HEK293 (cell line): ENCODE data around the gene LRP8.

Experiments used
- FEZF1 ChIP-seq: fragments of 450-650 bp; formaldehyde crosslinking; IDR thresholded peaks from 2 replicates; pipeline ENCODE4 v1.5.1; 2016; ENCODE audit warnings: missing biosample characterization, missing genetic modification characterization
- IKZF3 ChIP-seq: fragments of 450-650 bp; IDR thresholded peaks from 2 replicates; pipeline ENCODE4 v1.5.0; 2018; ENCODE audit warnings: missing biosample characterization, mild to moderate bottlenecking, missing genetic modification characterization, moderate library complexity
- KLF1 ChIP-seq: fragments of 450-650 bp; formaldehyde crosslinking; IDR thresholded peaks from 2 replicates; pipeline ENCODE4 v1.5.1; 2016; ENCODE audit warnings: missing biosample characterization, missing genetic modification characterization
- KLF16 ChIP-seq: fragments of 450-650 bp; formaldehyde crosslinking; IDR thresholded peaks from 2 replicates; pipeline ENCODE4 v1.5.1; 2017; ENCODE audit warnings: missing biosample characterization, missing genetic modification characterization
- KLF9 ChIP-seq: fragments of 450-650 bp; formaldehyde crosslinking; IDR thresholded peaks from 2 replicates; pipeline ENCODE4 v1.5.1; 2016; ENCODE audit warnings: missing biosample characterization, missing genetic modification characterization, low read depth
- OSR2 ChIP-seq: fragments of 450-650 bp; formaldehyde crosslinking; IDR thresholded peaks from 2 replicates; pipeline ENCODE4 v1.5.1; 2016; ENCODE audit warnings: missing biosample characterization, missing genetic modification characterization
- SALL2 ChIP-seq: fragments of 450-650 bp; formaldehyde crosslinking; IDR thresholded peaks from 2 replicates; pipeline ENCODE4 v1.5.0; 2017; ENCODE audit warnings: missing biosample characterization, mild to moderate bottlenecking, missing genetic modification characterization, borderline replicate concordance
- TCF7L2 ChIP-seq: IDR thresholded peaks from 2 replicates; pipeline ENCODE4 v1.6.1; 2011; ENCODE audit warnings: low read depth, mild to moderate bottlenecking, inconsistent platforms, low read length, moderate library complexity, borderline replicate concordance
- ZBTB8A ChIP-seq: fragments of 450-650 bp; formaldehyde crosslinking; IDR thresholded peaks from 2 replicates; pipeline ENCODE4 v1.5.1; 2016; ENCODE audit warnings: missing biosample characterization, missing genetic modification characterization
- ZEB2 ChIP-seq: fragments of 450-650 bp; formaldehyde crosslinking; IDR thresholded peaks from 2 replicates; pipeline ENCODE4 v1.5.1; 2016; ENCODE audit warnings: missing biosample characterization, missing genetic modification characterization
- ZFP69B ChIP-seq: fragments of 450-650 bp; formaldehyde crosslinking; IDR thresholded peaks from 2 replicates; pipeline ENCODE4 v1.5.1; 2016; ENCODE audit warnings: missing biosample characterization, missing genetic modification characterization
- ZNF10 ChIP-seq: fragments of 450-650 bp; formaldehyde crosslinking; IDR thresholded peaks from 2 replicates; pipeline ENCODE4 v1.5.1; 2017; ENCODE audit warnings: missing biosample characterization, missing genetic modification characterization
- ZNF16 ChIP-seq: fragments of 450-650 bp; formaldehyde crosslinking; IDR thresholded peaks from 2 replicates; pipeline ENCODE4 v1.5.1; 2016; ENCODE audit warnings: low read depth, missing biosample characterization, missing genetic modification characterization
- ZNF169 ChIP-seq: fragments of 450-650 bp; formaldehyde crosslinking; IDR thresholded peaks from 2 replicates; pipeline ENCODE4 v1.5.1; 2016; ENCODE audit warnings: missing biosample characterization, missing genetic modification characterization
- ZNF292 ChIP-seq: fragments of 450-650 bp; formaldehyde crosslinking; IDR thresholded peaks from 2 replicates; pipeline ENCODE4 v1.5.1; 2016; ENCODE audit warnings: low read depth, missing biosample characterization, missing genetic modification characterization, borderline replicate concordance
- ZNF362 ChIP-seq: fragments of 450-650 bp; formaldehyde crosslinking; IDR thresholded peaks from 2 replicates; pipeline ENCODE4 v1.5.1; 2016; ENCODE audit warnings: missing biosample characterization, missing genetic modification characterization
- ZNF398 ChIP-seq: fragments of 450-650 bp; formaldehyde crosslinking; IDR thresholded peaks from 2 replicates; pipeline ENCODE4 v1.5.1; 2017; ENCODE audit warnings: missing biosample characterization, missing genetic modification characterization
- ZNF501 ChIP-seq: fragments of 450-650 bp; formaldehyde crosslinking; IDR thresholded peaks from 2 replicates; pipeline ENCODE4 v1.5.1; 2016; ENCODE audit warnings: missing biosample characterization, missing genetic modification characterization
- ZNF660 ChIP-seq: fragments of 450-650 bp; IDR thresholded peaks from 2 replicates; pipeline ENCODE4 v1.5.1; 2018; ENCODE audit warnings: missing biosample characterization, mild to moderate bottlenecking, missing genetic modification characterization
- ZNF704 ChIP-seq: fragments of 450-650 bp; formaldehyde crosslinking; IDR thresholded peaks from 2 replicates; pipeline ENCODE4 v1.5.1; 2016; ENCODE audit warnings: missing biosample characterization, missing genetic modification characterization
- ZNF747 ChIP-seq: fragments of 450-650 bp; formaldehyde crosslinking; IDR thresholded peaks from 2 replicates; pipeline ENCODE4 v1.5.1; 2016; ENCODE audit warnings: missing biosample characterization, missing genetic modification characterization
- ZSCAN30 ChIP-seq: fragments of 450-650 bp; IDR thresholded peaks from 2 replicates; pipeline ENCODE4 v1.5.1; 2018; ENCODE audit warnings: missing biosample characterization, mild to moderate bottlenecking, missing genetic modification characterization, moderate library complexity
- TF ChIP-seq, protein P1 (sequence below): fragments of 450-650 bp; formaldehyde crosslinking; IDR thresholded peaks from 2 replicates; pipeline ENCODE4 v1.5.1; 2016; ENCODE audit warnings: missing biosample characterization, missing genetic modification characterization, low read depth
- TF ChIP-seq, protein P2 (sequence below): fragments of 450-650 bp; formaldehyde crosslinking; conservative IDR thresholded peaks from 2 replicates; pipeline ENCODE4 v1.5.1; 2016; ENCODE audit warnings: low read depth, missing biosample characterization, missing genetic modification characterization
- TF ChIP-seq, protein P3 (sequence below): fragments of 450-650 bp; formaldehyde crosslinking; IDR thresholded peaks from 2 replicates; pipeline ENCODE4 v1.5.1; 2016; ENCODE audit warnings: missing biosample characterization, missing genetic modification characterization
- TF ChIP-seq, protein P4 (sequence below): fragments of 450-650 bp; IDR thresholded peaks from 2 replicates; pipeline ENCODE4 v1.5.1; 2018; ENCODE audit warnings: missing biosample characterization, missing genetic modification characterization

The LRP8 gene

DNA sequence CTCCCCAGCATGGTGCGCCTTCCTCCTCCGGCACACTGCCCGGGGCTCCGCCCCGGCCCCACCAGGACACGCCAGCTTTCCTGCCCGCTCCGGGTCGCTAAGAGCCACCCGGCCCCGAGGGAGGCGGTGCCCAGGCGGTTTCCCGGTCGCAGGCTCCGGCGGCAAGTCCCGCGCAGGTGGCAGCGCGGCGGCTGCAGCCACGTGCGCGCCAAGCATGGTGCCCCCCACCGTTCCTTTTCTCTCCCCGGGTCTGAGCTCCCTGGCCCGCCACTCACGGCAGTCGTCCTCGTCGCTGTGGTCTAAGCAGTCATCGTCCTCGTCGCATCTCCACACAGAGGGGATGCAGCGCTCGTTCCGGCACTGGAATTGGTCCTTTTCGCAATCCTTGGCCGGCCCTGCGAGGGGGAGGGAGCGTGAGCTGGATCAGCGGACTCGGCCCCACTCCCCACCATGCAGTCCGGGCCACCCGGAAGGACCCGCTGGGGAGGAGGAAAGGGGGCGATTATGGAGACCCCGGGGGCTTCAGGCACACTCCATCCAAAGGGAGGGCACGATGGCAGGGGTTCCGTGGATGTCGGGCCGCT, 1.2 kb downstream of the LRP8 start (continued):
- TF ChIP-seq KLF9 (no peak), ZSCAN30 (tag by site-specific recombination) (0 out of 2 replicates have a peak, but pooled peaks have one; percentile 36), TCF7L2 (no peak), FEZF1 (tag by site-specific recombination) (no peak; the same call in 1 of the 2 replicates), ZEB2 (tag by site-specific recombination) (no peak), ZFP69B (tag by site-specific recombination) (peak; percentile 88), IKZF3 (tag by site-specific recombination) (0 out of 2 replicates have a peak, but pooled peaks have one; percentile 7), ZNF10 (no peak), ZNF362 (tag by site-specific recombination) (no peak), ZNF292 (tag by site-specific recombination) (no peak), ZNF169 (tag by site-specific recombination) (no peak), OSR2 (tag by site-specific recombination) (no peak), KLF1 (no peak), KLF16 (tag by site-specific recombination) (no peak; the same call in none of the 2 replicates), SALL2 (no peak), ZNF398 (tag by site-specific recombination) (peak; percentile 43; the same call in 1 of the 2 replicates), ZNF660 (tag by site-specific recombination) (no peak), ZBTB8A (tag by site-specific recombination) (no peak), ZNF501 (tag by site-specific recombination) (peak; percentile 65), ZNF704 (tag by site-specific recombination) (no peak), ZNF16 (tag by site-specific recombination) (no peak), ZNF747 (tag by site-specific recombination) (no peak)
- TF ChIP-seq, protein P1, sequence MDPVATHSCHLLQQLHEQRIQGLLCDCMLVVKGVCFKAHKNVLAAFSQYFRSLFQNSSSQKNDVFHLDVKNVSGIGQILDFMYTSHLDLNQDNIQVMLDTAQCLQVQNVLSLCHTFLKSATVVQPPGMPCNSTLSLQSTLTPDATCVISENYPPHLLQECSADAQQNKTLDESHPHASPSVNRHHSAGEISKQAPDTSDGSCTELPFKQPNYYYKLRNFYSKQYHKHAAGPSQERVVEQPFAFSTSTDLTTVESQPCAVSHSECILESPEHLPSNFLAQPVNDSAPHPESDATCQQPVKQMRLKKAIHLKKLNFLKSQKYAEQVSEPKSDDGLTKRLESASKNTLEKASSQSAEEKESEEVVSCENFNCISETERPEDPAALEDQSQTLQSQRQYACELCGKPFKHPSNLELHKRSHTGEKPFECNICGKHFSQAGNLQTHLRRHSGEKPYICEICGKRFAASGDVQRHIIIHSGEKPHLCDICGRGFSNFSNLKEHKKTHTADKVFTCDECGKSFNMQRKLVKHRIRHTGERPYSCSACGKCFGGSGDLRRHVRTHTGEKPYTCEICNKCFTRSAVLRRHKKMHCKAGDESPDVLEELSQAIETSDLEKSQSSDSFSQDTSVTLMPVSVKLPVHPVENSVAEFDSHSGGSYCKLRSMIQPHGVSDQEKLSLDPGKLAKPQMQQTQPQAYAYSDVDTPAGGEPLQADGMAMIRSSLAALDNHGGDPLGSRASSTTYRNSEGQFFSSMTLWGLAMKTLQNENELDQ (tag by site-specific recombination): no peak
- TF ChIP-seq, protein P2, sequence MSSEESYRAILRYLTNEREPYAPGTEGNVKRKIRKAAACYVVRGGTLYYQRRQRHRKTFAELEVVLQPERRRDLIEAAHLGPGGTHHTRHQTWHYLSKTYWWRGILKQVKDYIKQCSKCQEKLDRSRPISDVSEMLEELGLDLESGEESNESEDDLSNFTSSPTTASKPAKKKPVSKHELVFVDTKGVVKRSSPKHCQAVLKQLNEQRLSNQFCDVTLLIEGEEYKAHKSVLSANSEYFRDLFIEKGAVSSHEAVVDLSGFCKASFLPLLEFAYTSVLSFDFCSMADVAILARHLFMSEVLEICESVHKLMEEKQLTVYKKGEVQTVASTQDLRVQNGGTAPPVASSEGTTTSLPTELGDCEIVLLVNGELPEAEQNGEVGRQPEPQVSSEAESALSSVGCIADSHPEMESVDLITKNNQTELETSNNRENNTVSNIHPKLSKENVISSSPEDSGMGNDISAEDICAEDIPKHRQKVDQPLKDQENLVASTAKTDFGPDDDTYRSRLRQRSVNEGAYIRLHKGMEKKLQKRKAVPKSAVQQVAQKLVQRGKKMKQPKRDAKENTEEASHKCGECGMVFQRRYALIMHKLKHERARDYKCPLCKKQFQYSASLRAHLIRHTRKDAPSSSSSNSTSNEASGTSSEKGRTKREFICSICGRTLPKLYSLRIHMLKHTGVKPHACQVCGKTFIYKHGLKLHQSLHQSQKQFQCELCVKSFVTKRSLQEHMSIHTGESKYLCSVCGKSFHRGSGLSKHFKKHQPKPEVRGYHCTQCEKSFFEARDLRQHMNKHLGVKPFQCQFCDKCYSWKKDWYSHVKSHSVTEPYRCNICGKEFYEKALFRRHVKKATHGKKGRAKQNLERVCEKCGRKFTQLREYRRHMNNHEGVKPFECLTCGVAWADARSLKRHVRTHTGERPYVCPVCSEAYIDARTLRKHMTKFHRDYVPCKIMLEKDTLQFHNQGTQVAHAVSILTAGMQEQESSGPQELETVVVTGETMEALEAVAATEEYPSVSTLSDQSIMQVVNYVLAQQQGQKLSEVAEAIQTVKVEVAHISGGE (tag by site-specific recombination): 0 out of 2 replicates have a peak, but pooled peaks have one; percentile 20
- TF ChIP-seq, protein P3, sequence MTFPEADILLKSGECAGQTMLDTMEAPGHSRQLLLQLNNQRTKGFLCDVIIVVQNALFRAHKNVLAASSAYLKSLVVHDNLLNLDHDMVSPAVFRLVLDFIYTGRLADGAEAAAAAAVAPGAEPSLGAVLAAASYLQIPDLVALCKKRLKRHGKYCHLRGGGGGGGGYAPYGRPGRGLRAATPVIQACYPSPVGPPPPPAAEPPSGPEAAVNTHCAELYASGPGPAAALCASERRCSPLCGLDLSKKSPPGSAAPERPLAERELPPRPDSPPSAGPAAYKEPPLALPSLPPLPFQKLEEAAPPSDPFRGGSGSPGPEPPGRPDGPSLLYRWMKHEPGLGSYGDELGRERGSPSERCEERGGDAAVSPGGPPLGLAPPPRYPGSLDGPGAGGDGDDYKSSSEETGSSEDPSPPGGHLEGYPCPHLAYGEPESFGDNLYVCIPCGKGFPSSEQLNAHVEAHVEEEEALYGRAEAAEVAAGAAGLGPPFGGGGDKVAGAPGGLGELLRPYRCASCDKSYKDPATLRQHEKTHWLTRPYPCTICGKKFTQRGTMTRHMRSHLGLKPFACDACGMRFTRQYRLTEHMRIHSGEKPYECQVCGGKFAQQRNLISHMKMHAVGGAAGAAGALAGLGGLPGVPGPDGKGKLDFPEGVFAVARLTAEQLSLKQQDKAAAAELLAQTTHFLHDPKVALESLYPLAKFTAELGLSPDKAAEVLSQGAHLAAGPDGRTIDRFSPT (tag by site-specific recombination): no peak; the same call in 1 of the 2 replicates
- TF ChIP-seq, protein P4, sequence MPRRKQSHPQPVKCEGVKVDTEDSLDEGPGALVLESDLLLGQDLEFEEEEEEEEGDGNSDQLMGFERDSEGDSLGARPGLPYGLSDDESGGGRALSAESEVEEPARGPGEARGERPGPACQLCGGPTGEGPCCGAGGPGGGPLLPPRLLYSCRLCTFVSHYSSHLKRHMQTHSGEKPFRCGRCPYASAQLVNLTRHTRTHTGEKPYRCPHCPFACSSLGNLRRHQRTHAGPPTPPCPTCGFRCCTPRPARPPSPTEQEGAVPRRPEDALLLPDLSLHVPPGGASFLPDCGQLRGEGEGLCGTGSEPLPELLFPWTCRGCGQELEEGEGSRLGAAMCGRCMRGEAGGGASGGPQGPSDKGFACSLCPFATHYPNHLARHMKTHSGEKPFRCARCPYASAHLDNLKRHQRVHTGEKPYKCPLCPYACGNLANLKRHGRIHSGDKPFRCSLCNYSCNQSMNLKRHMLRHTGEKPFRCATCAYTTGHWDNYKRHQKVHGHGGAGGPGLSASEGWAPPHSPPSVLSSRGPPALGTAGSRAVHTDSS (tag by site-specific recombination): no peak
